Ishikawa (cell line): ENCODE results near the gene MRPL14.
A peak's percentile ranks its signal among the peaks of the same experiment; 100 is the strongest.

Experiments used
- CEBPB ChIP-seq: IDR thresholded peaks from 2 replicates; pipeline ENCODE4 v1.6.1; 2012
- CREB1 ChIP-seq: IDR thresholded peaks from 2 replicates; pipeline ENCODE4 v1.6.1; 2012; ENCODE audit warnings: low read depth
- EGR1 ChIP-seq: IDR thresholded peaks from 2 replicates; pipeline ENCODE4 v1.6.1; 2012
- EP300 ChIP-seq: IDR thresholded peaks from 2 replicates; pipeline ENCODE4 v1.6.1; 2012; ENCODE audit warnings: borderline replicate concordance
- FOXM1 ChIP-seq: IDR thresholded peaks from 2 replicates; pipeline ENCODE4 v1.6.1; 2012; ENCODE audit warnings: low read depth, borderline replicate concordance
- NFIC ChIP-seq: IDR thresholded peaks from 2 replicates; pipeline ENCODE4 v1.6.1; 2012
- RAD21 ChIP-seq: IDR thresholded peaks from 2 replicates; pipeline ENCODE4 v1.6.1; 2012; ENCODE audit warnings: low read depth
- TCF12 ChIP-seq: IDR thresholded peaks from 2 replicates; pipeline ENCODE4 v1.6.1; 2012; ENCODE audit warnings: low read depth
- TEAD4 ChIP-seq: IDR thresholded peaks from 2 replicates; pipeline ENCODE4 v1.6.1; 2012
- YY1 ChIP-seq: IDR thresholded peaks from 2 replicates; pipeline ENCODE4 v1.6.1; 2012; ENCODE audit warnings: low read depth
- ZBTB7A ChIP-seq: IDR thresholded peaks from 2 replicates; pipeline ENCODE4 v1.6.1; 2012; ENCODE audit warnings: low read depth
- TF ChIP-seq, protein P1 (sequence below): IDR thresholded peaks from 2 replicates; pipeline ENCODE4 v1.6.1; 2012
- TF ChIP-seq, protein P2 (sequence below): IDR thresholded peaks from 2 replicates; pipeline ENCODE4 v1.6.1; 2012; ENCODE audit warnings: low read depth, mild to moderate bottlenecking
- TF ChIP-seq, protein P3 (sequence below): IDR thresholded peaks from 2 replicates; pipeline ENCODE4 v1.6.1; 2012

The MRPL14 gene

DNA sequence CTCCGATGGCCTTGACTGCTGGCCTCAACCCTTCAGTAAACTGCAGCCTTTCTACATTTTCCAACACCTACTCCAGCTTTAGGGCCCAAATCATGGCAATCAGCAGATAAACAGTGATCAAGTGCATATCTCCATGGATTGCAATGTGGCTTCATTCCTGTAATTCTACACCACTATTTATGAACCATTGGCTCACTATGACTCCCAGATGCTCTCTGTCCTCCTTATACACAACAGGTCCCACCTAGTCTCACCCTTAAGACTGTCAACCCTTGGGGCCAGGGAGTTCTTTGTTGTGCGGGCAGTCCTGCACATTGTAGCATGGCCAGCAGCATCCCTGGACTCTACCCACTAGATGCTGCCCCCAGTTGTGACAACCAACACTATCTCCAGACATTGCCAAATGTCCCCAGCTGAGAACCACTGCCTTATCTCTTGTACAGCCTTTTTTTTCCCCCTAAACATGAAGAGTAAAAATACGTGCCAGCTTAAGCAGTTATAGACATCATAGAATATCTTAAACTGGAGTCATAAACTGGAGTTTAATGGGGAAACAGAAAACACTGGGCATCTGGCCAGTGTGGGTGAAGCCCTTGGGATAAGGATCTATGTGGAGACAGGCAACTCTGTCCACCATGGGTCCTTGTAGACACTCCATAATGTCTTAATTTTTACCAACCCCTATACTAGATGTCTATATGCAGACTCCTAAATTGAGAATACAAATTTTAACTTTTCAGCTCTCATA lies 21.1 kb downstream of the MRPL14 start:
- no peak for TF ChIP-seq TCF12
- no peak for TF ChIP-seq CEBPB
- TF ChIP-seq EGR1: no peak
- TF ChIP-seq, protein P1, sequence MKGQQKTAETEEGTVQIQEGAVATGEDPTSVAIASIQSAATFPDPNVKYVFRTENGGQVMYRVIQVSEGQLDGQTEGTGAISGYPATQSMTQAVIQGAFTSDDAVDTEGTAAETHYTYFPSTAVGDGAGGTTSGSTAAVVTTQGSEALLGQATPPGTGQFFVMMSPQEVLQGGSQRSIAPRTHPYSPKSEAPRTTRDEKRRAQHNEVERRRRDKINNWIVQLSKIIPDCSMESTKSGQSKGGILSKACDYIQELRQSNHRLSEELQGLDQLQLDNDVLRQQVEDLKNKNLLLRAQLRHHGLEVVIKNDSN: no peak
- no peak for TF ChIP-seq CREB1
- no peak for TF ChIP-seq EP300
- no peak for TF ChIP-seq FOXM1
- no peak for TF ChIP-seq TEAD4

DNA sequence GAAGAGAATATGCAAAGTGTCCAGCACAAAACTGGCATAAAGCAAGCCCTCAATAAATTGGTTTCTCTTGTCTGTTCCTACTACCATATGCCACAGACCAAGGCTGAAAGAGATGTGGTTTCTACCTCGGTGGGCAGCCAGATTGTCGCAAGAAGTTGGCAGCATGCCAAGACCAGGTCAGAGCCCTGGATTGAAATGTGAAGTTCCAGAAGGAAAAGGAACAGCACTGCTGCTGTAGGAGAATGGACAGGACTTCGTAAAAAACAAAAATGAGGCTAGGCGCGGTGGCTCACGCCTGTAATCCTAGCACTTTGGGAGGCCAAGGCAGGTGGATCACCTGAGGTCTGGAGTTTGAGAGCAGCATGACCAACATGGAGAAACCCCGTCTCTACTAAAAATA lies 22.1 kb downstream of the MRPL14 start:
- TF ChIP-seq YY1: no peak
- TF ChIP-seq, protein P2, sequence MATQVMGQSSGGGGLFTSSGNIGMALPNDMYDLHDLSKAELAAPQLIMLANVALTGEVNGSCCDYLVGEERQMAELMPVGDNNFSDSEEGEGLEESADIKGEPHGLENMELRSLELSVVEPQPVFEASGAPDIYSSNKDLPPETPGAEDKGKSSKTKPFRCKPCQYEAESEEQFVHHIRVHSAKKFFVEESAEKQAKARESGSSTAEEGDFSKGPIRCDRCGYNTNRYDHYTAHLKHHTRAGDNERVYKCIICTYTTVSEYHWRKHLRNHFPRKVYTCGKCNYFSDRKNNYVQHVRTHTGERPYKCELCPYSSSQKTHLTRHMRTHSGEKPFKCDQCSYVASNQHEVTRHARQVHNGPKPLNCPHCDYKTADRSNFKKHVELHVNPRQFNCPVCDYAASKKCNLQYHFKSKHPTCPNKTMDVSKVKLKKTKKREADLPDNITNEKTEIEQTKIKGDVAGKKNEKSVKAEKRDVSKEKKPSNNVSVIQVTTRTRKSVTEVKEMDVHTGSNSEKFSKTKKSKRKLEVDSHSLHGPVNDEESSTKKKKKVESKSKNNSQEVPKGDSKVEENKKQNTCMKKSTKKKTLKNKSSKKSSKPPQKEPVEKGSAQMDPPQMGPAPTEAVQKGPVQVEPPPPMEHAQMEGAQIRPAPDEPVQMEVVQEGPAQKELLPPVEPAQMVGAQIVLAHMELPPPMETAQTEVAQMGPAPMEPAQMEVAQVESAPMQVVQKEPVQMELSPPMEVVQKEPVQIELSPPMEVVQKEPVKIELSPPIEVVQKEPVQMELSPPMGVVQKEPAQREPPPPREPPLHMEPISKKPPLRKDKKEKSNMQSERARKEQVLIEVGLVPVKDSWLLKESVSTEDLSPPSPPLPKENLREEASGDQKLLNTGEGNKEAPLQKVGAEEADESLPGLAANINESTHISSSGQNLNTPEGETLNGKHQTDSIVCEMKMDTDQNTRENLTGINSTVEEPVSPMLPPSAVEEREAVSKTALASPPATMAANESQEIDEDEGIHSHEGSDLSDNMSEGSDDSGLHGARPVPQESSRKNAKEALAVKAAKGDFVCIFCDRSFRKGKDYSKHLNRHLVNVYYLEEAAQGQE: no peak
- no peak for TF ChIP-seq TCF12
- TF ChIP-seq, protein P3, sequence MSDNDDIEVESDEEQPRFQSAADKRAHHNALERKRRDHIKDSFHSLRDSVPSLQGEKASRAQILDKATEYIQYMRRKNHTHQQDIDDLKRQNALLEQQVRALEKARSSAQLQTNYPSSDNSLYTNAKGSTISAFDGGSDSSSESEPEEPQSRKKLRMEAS: no peak
- peak; percentile 79 for TF ChIP-seq NFIC
- no peak for TF ChIP-seq EP300
- no peak for TF ChIP-seq EGR1
- TF ChIP-seq CEBPB: no peak
- TF ChIP-seq, protein P1: no peak

- TF ChIP-seq NFIC (no peak), ZBTB7A (no peak), FOXM1 (no peak), TCF12 (no peak)
- TF ChIP-seq, protein P3: no peak
These were observed 22.7 kb downstream of the MRPL14 start for GRCh38 chr6:44104481-44105021.

GRCh38 chr6:44102527-44102926 lies 24.7 kb downstream of the MRPL14 start:
- no peak for TF ChIP-seq CREB1
- TF ChIP-seq, protein P1: no peak
- no peak for TF ChIP-seq NFIC
- no peak for TF ChIP-seq EGR1
- TF ChIP-seq, protein P3: no peak

DNA sequence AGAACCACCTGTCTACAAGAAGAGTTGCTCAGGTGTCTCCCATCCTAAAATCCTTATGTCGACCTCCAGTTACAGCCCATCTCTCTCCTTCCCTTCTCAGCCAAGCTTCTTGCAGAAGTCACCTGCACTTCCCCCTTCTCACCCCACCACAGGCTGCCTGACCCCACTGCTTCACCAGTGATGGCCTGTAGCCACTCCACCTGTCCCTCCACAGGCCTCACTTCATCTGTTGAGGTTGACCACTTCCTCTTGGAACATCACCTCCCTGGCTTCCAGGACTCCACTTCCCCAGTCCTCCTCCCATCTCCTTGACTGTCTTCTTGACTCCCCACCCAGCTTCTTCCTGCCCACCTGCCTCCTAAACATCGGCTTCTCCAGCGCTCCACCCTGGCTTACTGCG lies 25.4 kb downstream of the MRPL14 start:
- no peak for TF ChIP-seq TCF12
- no peak for TF ChIP-seq ZBTB7A
- TF ChIP-seq YY1: no peak
- no peak for TF ChIP-seq RAD21
- TF ChIP-seq, protein P1: no peak
- TF ChIP-seq CEBPB: no peak
- TF ChIP-seq, protein P2: no peak
- no peak for TF ChIP-seq CREB1
- TF ChIP-seq, protein P3: no peak
- TF ChIP-seq EP300: no peak
- no peak for TF ChIP-seq NFIC
- no peak for TF ChIP-seq FOXM1
